T-helper 2 cell treated with Interferon-gamma antibody and Interleukin-4, amounts not matched to agents 100 ng/mL and 5 ng/mL, for 36 hours (primary cell): ENCODE measurements around the gene LDLRAD3. TPM values are rescaled to one million over a fixed set of nuclear protein-coding genes. Genes with fewer than 3 reads are reported as not detected.
"Not testable (repeated sequence)": the region's sequence is repeated elsewhere in the genome, so short reads cannot be mapped to it uniquely, and the experiment has no call there.

ENCODE experiments used
- intact Hi-C: fragments of 100-400 bp; cut with micrococcal nuclease; formaldehyde crosslinking; loops from one replicate; pipeline ENCODE4 v1.15.1; 2023
- total RNA-seq: library from RNA; stranded (reverse); gene quantifications from 2 replicates; pipeline ENCODE4 v1.2.3, GENCODE V29; 2022

Gene LDLRAD3
- 1.0 and 1.1 TPM in 2 replicates for total RNA-seq

GRCh38 chr11:35943713-35944502, at the start of gene LDLRAD3:
LDLRAD3 (plus strand) TSS chr11:35944062; CDS start chr11:35944099, 37 bp downstream.
- intact Hi-C loops = loop anchor here (10.0 kb wide), 1 partner anchor 329 kb away; the partner anchor contains the start of gene FJX1

DNA sequence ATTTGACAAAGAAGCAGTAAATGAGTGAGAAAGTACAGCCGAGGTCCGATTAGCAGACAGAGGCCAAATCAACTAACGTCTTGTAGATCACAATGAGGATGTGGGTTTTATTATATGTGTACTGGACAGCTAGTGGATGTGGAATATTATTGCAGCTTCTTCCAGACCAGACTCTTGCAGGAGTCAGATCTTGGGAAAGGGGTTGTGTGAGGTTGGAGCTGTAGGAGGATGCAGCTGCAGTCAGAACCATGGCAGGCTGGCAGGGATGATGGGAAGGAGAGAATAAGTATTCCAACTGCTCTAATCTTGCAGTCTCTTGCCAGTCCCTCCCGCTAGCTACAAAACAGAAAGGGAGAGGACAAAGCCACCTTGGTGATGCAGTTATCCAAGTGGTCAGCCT, 46.8 kb upstream of the LDLRAD3 start:
- intact Hi-C loops = no loop called here

DNA sequence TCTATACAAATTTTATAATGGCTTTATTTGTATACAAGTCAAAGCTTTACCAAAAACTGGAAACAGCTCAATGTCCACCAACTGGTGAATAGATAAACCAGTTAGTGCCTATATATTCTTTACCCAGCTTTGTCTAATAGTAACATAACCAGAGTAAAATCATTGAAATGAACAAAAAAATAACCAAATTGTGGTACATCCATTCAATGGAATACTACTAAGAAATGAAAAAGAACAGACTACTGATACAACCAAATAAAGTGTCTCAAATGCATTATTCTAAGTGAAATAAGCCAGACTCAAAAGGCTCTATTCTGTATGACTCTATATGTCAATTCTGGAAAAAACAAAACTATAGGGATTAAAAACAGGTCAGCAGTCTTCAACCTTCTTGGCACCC, 40.9 kb upstream of the LDLRAD3 start:
- intact Hi-C loops = no loop called here

DNA sequence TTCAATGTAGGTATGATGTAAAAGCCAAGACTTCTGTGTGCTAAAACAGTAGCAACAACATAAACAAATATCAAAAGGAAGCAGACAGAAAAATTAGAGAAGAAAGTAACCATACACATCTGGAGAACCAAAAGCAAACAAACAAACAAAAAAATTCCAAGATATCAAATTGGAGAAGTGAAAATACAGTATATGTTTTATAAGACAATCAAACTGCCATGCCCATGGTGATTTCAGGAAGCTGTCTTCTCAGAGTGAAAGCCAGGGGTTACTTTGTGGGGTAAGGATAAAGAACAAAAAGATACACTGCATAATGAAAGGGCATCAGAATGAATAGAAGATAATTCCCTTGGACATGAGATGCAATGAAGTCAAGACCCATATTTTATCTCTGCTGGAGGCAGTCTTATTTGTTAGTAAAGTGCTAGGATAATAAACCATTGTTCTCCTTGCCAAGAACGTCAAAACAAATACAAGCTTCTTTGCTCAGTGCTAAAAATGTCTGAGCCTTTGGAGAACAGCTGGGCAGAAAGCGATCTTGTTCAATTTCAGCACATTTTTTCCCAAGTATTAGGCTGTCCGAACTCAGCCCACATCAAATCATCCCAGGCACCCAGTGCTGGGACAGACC, 38.1 kb upstream of the LDLRAD3 start:
- intact Hi-C loops = no loop called here

- intact Hi-C loops = no loop called here
Observed at GRCh38 chr11:35906277-35906661, 37.6 kb upstream of the LDLRAD3 start.

DNA sequence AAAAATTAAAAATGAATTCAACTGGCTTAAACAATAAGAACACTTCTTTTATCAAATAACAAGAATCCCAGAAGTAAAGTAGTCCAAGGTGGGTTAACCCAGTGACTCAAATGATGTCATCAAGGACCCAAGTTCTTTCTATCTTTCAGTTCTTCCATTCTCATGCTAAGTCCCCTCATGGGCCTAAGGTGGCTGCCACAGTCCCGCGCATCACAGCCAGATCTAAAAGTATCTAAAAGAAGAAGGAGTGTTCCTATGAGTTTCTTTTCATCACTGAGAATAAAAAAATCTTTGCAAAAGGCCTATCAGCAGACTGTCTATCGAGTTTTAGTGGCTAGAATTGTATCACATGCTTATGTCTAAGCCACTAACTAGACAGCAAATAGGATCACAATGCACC, 37.2 kb upstream of the LDLRAD3 start:
- intact Hi-C loops = no loop called here

DNA sequence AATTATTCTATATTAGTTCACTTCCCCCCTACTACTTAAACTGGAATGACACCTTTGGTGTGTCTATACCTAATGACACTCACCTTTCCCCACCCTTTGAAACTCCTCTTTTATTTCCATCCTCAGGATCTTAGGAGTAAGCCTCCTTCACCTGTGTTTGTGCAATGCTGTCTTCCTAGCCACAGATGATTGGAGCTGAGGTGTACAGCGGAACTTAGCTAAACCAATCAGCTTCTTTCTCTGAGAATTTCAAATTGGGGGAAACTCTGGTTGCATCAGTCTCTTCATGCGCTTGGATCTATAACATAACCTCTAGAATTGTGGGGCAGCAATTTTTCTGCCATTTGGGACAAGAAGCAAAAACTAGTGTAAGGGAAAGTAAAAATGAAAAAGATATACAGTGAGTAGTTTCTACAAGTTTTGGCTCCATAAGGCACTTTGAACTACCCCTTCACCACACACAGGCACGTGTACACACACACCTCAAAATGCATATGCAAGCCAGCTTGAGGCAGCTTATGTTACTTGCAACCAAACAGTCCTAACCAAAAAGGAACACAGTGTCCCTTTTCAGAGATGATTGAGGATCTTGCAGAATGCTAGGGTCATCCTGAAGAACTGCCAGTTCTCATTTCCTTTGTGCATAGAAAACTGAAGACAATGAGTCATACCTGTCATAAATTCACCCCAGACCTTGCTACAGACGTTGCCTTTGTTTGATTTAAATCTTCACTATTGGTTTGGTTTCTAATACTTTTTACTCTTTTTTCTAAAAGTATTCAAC, 36.0 kb upstream of the LDLRAD3 start:
- intact Hi-C loops = no loop called here

- intact Hi-C loops = not testable (repeated sequence)
Observed at GRCh38 chr11:35908432-35908771, 35.5 kb upstream of the LDLRAD3 start.

- intact Hi-C loops = no loop called here
Observed at GRCh38 chr11:35909511-35910265, 34.2 kb upstream of the LDLRAD3 start.

DNA sequence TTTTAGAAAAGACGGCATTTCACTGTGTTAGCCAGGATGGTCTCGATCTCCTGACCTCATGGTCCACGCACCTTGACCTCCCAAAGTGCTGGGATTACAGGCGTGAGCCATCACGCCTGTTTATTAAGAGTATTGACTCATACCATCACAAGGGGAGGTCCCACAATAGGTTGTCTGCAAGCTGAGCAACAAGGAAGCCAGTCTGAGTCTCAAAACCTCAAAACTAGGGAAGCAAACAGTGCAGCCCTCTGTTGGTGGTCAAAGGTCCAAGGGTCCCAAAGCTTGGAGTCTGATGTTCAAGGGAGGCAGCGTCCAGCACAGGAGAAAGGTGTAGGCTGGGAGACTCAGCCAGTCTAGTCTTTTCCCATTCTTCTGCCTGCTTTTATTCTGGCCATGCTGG, 32.8 kb upstream of the LDLRAD3 start:
- intact Hi-C loops = no loop called here

DNA sequence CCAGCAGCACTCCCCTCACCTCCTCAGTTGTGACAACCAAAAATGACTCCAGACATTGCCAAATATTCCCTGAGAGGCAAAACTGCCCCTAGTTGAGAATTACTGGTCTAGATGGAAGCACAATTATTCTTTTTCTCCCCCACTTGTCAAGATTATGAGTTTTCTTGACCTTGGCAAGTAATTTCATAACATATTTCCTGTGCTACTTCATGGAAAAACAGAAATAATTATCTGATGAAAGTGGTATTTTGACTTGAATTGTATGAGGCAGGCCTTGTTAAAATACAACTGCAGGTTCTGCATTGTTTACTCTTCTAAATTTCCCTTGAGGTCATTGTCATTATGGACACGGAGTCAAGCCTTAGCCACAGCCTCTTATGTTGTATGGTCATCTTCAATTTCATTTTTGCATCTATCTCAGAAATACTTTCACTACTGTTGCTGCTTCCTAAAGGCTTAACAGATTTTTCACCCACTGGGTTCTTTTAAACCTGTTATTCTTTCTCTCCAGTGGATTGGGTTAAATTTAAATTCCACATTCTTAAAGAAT, 32.2 kb upstream of the LDLRAD3 start:
- intact Hi-C loops = no loop called here

DNA sequence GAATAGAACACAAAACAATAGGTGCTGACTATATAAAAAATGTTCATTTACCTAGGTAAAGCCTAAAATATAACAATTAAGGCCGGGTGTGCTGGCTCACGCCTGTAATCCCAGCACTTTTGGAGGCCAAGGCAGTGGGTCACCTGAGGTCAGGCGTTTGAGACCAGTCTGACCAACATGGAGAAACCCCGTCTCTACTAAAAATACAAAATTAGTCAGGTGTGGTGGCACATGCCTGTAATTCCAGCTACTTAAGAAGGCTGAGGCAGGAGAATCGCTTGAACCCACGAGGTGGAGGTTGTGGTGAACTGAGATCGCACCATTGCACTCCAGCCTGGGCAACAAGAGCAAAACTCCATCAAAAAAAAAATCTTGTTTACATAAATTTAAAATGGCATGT, 31.4 kb upstream of the LDLRAD3 start:
- intact Hi-C loops = not testable (repeated sequence)

GRCh38 chr11:35912883-35913624, 30.8 kb upstream of the LDLRAD3 start:
- intact Hi-C loops = no loop called here

DNA sequence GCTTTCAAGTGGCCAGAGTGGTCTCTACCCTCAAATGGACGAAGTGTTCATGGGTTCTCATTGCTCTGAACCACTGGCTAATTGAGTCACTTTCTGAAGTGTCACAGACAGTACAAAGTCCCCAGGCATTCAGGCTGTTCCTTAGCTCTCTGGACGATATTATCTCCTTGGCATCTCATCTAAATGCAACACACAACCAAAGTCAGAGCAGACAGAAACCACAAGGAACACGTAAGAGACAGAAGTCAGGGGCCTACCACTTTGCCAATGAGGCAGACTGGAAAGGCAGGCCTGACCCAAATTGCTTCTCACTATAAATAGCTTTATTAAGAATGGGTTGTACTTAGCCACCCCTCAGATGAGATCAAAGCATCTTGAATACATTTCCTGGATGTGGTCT, 29.0 kb upstream of the LDLRAD3 start:
- intact Hi-C loops = no loop called here

DNA sequence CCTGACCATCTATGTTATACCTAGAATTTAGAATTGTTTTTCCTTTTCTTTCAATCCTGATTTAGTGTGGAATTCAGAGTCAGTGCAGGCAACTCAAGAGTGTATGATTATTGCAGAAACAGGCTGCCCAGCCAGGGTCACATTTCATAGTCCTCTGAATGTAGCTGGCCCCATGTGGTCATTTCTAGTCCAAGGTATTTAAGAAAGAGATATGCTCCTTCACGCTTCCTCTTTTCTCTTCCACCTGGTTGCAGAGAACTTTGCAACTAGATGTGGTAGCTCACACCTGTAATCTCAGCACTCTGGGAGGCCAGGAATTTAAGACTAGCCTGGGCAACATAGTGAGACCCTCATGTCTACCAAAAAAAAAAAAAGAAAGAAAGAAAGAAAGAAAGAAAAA, 27.6 kb upstream of the LDLRAD3 start:
- intact Hi-C loops = no loop called here

DNA sequence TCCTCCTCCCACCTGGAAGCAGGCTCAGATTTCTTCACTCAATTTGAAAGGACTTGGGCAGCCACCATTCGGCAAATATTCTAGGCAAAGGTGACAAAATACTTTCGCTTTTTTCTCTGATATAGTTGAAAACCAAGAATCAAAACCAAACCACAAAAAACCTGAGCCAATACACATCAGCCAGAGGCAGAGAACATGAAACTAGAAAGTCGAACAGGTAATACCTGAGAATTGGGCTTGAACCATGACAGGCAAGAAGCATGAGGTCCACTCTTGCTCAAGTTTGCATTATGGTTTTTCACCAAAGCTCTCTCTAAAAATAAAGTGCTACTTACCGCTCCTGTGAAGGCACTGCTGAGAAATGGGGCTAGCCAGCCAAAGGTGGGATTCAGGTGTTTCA, 26.2 kb upstream of the LDLRAD3 start:
- intact Hi-C loops = no loop called here

DNA sequence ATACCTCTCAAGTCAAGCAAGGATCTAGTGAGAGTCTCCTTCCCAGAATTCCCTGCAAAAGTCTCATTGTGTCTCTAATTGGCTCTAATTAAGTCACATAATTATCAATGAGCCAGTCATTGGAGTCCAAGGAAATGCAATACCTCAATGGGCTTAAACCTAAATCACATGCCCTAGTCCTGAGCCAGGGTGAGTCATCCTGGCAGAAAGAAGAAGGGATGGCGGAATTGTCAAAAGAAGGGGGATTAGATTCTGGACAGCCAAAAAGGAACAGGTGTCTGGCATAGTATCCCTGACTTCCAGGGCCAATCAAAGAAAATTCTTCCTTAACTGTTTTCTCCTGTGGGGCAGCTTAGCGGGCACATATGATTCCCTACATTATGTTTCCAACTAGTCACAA, 25.1 kb upstream of the LDLRAD3 start:
- intact Hi-C loops = no loop called here

GRCh38 chr11:35919244-35919643, 24.6 kb upstream of the LDLRAD3 start:
- intact Hi-C loops = no loop called here

GRCh38 chr11:35923452-35923851, 20.4 kb upstream of the LDLRAD3 start:
- intact Hi-C loops = no loop called here

- intact Hi-C loops = no loop called here
Observed at GRCh38 chr11:35924811-35925210, 19.1 kb upstream of the LDLRAD3 start.

GRCh38 chr11:35927104-35927503, 16.8 kb upstream of the LDLRAD3 start:
- intact Hi-C loops = no loop called here
